HG03558 (cell line): Measurements from ENCODE around the gene ZNF490.

Source experiments
- ATAC-seq: cut with Tn5 transposase; IDR thresholded peaks from one replicate; pipeline ENCODE4 v1.9.1; 2021; ENCODE audit warnings: moderate number of reproducible peaks; ENCODE audit not compliant: unreplicated experiment; ENCODE audit errors: extremely low read depth

Gene ZNF490

DNA sequence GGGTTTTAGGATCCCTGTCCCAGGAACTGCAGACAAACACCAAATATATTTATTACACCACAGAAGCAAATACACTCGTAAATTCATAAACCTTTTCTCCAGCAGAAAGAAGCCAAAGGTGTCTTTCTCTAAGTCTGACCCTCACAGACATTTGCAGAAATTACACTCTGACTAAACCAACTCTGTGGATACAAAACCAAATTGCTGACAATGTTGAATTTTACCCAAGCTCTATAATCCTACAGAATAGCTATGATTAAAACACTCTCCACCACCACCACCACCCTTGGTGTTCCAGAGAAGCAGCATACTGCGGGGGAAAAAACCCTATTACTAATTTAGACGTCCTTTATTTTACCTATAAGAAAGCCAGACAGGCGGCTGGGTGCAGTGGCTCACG, 64.5 kb downstream of the ZNF490 start:
- ATAC-seq: no peak

DNA sequence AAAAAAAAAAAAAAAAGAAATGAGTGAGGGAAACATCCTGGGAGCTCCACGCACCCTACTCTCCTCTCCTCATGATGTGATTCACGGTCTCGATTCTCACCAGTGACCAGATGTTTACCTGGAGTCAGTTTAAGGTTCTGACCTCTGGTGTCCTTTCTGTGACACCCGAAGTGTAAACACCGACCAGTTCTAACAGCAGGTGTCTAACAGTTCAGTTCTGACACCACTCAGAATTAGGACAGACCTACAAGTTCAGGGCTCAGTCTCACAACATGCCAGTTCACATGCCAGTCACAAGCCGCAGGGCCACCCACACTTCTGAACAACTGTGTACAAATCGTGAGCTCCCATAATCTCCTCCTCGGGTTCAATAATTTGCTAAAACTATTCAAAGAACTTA, 65.3 kb downstream of the ZNF490 start:
- ATAC-seq: no peak

DNA sequence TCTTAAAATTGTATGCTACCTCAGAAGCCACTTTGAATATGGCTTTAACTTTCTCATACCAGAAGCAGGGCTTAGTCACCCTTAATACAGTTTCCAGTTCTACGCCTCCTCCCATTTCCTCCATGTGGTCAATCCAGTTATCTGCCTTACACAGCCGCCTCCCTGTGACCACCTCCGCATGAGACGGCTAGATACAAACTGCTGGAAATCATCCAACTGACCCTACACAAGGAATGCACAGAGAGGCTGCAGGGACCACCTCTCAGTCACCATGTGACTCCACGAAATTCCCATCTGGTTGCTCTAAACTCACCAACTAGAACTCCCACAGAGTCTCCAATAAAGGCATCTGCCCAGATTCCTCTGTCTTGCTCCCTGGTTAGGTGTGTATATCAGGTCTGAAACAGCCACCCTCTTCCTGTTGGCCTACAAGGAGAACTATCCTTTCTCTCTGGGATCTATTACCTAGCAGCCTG, 66.2 kb downstream of the ZNF490 start:
- ATAC-seq: no peak

DNA sequence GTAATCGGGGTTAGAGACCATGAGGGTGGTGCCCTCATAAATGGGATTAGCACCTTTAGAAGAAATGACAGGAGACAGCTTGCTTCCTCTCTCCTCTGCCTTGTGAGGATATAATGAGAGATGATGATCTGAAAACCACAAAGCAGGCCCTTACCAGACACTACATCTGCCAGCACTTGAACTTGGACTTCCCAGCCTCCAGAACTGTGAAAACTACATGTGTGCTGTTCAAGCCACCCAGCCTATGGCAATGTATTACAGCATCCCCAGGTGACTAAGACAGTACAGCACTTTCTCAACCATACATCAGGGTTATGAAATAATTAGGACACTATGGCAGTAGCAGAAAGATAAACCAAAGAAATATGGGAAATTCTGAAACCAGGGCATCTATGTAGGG, 66.8 kb downstream of the ZNF490 start:
- no peak for ATAC-seq
